Nephron (organoid): Measurements from ENCODE around the gene LHFPL4.

Source experiments
- H3K27ac Mint-ChIP-seq, 3 experiments: 2 replicates each; pipeline ENCODE4 v1.8.0; 2020; ENCODE audit warnings: mixed read lengths in 3 of 3, mild to moderate bottlenecking in 2 of 3, moderate library complexity in 1 of 3
- H3K27me3 Mint-ChIP-seq: 2 replicates; pipeline ENCODE4 v1.8.0; 2021; ENCODE audit warnings: low read depth, mild to moderate bottlenecking, moderate library complexity, mixed read lengths
- H3K36me3 Mint-ChIP-seq: 2 replicates; pipeline ENCODE4 v1.8.0; 2020; ENCODE audit warnings: low read depth, mixed read lengths
- H3K4me1 Mint-ChIP-seq: 2 replicates; pipeline ENCODE4 v1.8.0; 2020; ENCODE audit warnings: mixed read lengths
- H3K4me3 Mint-ChIP-seq, 3 experiments: 2 replicates each; pipeline ENCODE4 v1.8.0; 2020; ENCODE audit warnings: mild to moderate bottlenecking in 3 of 3, mixed read lengths in 3 of 3, moderate library complexity in 2 of 3
- H3K9me3 Mint-ChIP-seq: 2 replicates; pipeline ENCODE4 v1.8.0; 2020; ENCODE audit warnings: mixed read lengths
- CTCF ChIP-seq, 3 experiments: fragments of 200-600 bp; sonication (generic); IDR thresholded peaks; one replicate each; pipeline ENCODE4 v1.5.0; 2021; ENCODE audit warnings: antibody characterized with exemption in 3 of 3; ENCODE audit not compliant: unreplicated experiment in 3 of 3

The LHFPL4 gene

GRCh38 chr3:9550999-9551398, 2.6 kb downstream of the LHFPL4 start:
- peaks cover 64% of the 10 kb centered on the region for H3K27me3 Mint-ChIP-seq
- peaks cover 4% of the 10 kb centered on the region for H3K4me1 Mint-ChIP-seq
- no peak for TF ChIP-seq CTCF (IDR thresholded peaks at IDR 0.05; ENCODE audit: unreplicated experiment in 3 of 3)
- H3K36me3 Mint-ChIP-seq = no peaks in the 10 kb centered on the region
- no peaks in the 10 kb centered on the region for H3K9me3 Mint-ChIP-seq
- H3K4me3 Mint-ChIP-seq = no peak overlapping the region
- H3K27ac Mint-ChIP-seq = no peak overlapping the region

GRCh38 chr3:9549600-9549999, 4.0 kb downstream of the LHFPL4 start:
- Mint-ChIP-seq H3K27me3 (peaks cover 57% of the 10 kb centered on the region), H3K4me3 (no peak overlapping the region), H3K4me1 (peaks cover 4% of the 10 kb centered on the region), H3K27ac (no peak overlapping the region), H3K9me3 (no peaks in the 10 kb centered on the region), H3K36me3 (no peaks in the 10 kb centered on the region)
- TF ChIP-seq CTCF (IDR thresholded peaks at IDR 0.05; ENCODE audit: unreplicated experiment in 3 of 3) = no peak

GRCh38 chr3:9548991-9549390, 4.6 kb downstream of the LHFPL4 start:
- Mint-ChIP-seq H3K9me3 (no peaks in the 10 kb centered on the region), H3K27ac (no peak overlapping the region), H3K4me3 (no peak overlapping the region), H3K27me3 (peaks cover 51% of the 10 kb centered on the region), H3K4me1 (peaks cover 4% of the 10 kb centered on the region), H3K36me3 (no peaks in the 10 kb centered on the region)
- no peak for TF ChIP-seq CTCF (IDR thresholded peaks at IDR 0.05; ENCODE audit: unreplicated experiment in 3 of 3)

GRCh38 chr3:9542182-9542581, 11.4 kb downstream of the LHFPL4 start:
- H3K4me3 Mint-ChIP-seq = no peak overlapping the region

GRCh38 chr3:9536212-9536611, 17.4 kb downstream of the LHFPL4 start:
- no peaks in the 10 kb centered on the region for H3K9me3 Mint-ChIP-seq
- H3K27me3 Mint-ChIP-seq = peaks cover 1% of the 10 kb centered on the region
- H3K4me1 Mint-ChIP-seq = no peaks in the 10 kb centered on the region
- no peak overlapping the region for H3K4me3 Mint-ChIP-seq
- H3K36me3 Mint-ChIP-seq = no peaks in the 10 kb centered on the region
- no peak overlapping the region for H3K27ac Mint-ChIP-seq
- no peak for TF ChIP-seq CTCF (IDR thresholded peaks at IDR 0.05; ENCODE audit: unreplicated experiment in 3 of 3)

More at GRCh38 chr3:9542182-9542581, 11.4 kb downstream of the LHFPL4 start:
- no peaks in the 10 kb centered on the region for H3K4me1 Mint-ChIP-seq
- no peaks in the 10 kb centered on the region for H3K36me3 Mint-ChIP-seq
- no peak for TF ChIP-seq CTCF (IDR thresholded peaks at IDR 0.05; ENCODE audit: unreplicated experiment in 3 of 3)
- no peaks in the 10 kb centered on the region for H3K9me3 Mint-ChIP-seq
- no peak overlapping the region for H3K27ac Mint-ChIP-seq
- H3K27me3 Mint-ChIP-seq = peaks cover 16% of the 10 kb centered on the region

GRCh38 chr3:9534429-9534828, 19.2 kb downstream of the LHFPL4 start:
- no peak overlapping the region for H3K27ac Mint-ChIP-seq
- no peaks in the 10 kb centered on the region for H3K27me3 Mint-ChIP-seq
- no peak for TF ChIP-seq CTCF (IDR thresholded peaks at IDR 0.05; ENCODE audit: unreplicated experiment in 3 of 3)
- H3K4me1 Mint-ChIP-seq = no peaks in the 10 kb centered on the region
- no peaks in the 10 kb centered on the region for H3K9me3 Mint-ChIP-seq
- no peak overlapping the region for H3K4me3 Mint-ChIP-seq
- no peaks in the 10 kb centered on the region for H3K36me3 Mint-ChIP-seq
